ENCODE data around the gene RABGAP1L.

Gene RABGAP1L

GRCh38 chr1:174931214-174931613, 771.9 kb downstream of the RABGAP1L start:
- peaks cover 11% of the 10 kb centered on the region; the same call in 1 of the 2 replicates for H3K79me2 ChIP-seq (ENCODE audit: insufficient read depth, low read length)

GRCh38 chr1:174932587-174932986, 773.3 kb downstream of the RABGAP1L start:
- Histone ChIP-seq H2AFZ (ENCODE audit: low read depth, low read length, severe bottlenecking) (no peak overlapping the region), H3K4me3 (ENCODE audit: insufficient read depth, low read length, poor library complexity, severe bottlenecking) (no peak overlapping the region), H3K27ac (ENCODE audit: low read depth, low read length) (no peak overlapping the region), H3K9me2 (replicated peaks; ENCODE audit: insufficient read depth, low read length) (no peaks in the 10 kb centered on the region), H3K9me3 (ENCODE audit: insufficient read depth, low read length) (no peaks in the 10 kb centered on the region), H3K4me2 (ENCODE audit: low read depth, low read length, poor library complexity, severe bottlenecking) (no peak overlapping the region), H3F3A (ENCODE audit: insufficient read depth) (peaks cover 9% of the 10 kb centered on the region; the same call in 1 of the 2 replicates), H3K79me2 (ENCODE audit: insufficient read depth, low read length) (peaks cover 7% of the 10 kb centered on the region; the same call in 1 of the 2 replicates), H4K20me1 (ENCODE audit: low read depth, low read length) (no peaks in the 10 kb centered on the region), H3K36me3 (ENCODE audit: low read length) (no peaks in the 10 kb centered on the region), H3K27me3 (ENCODE audit: low read length) (no peaks in the 10 kb centered on the region), H3K9ac (ENCODE audit: low read length) (no peak overlapping the region)
- TF ChIP-seq CTCF (IDR thresholded peaks at IDR 0.05; ENCODE audit: insufficient read depth, low read length, poor library complexity, severe bottlenecking) (no peak), EZH2phosphoT487 (conservative IDR thresholded peaks at IDR 0.05; ENCODE audit: low read length) (no peak)

More at GRCh38 chr1:174931214-174931613, 771.9 kb downstream of the RABGAP1L start:
- Histone ChIP-seq H3K4me3 (ENCODE audit: insufficient read depth, low read length, poor library complexity, severe bottlenecking) (no peak overlapping the region), H3K4me2 (ENCODE audit: low read depth, low read length, poor library complexity, severe bottlenecking) (no peak overlapping the region), H3K9me2 (replicated peaks; ENCODE audit: insufficient read depth, low read length) (no peaks in the 10 kb centered on the region), H3K27me3 (ENCODE audit: low read length) (no peaks in the 10 kb centered on the region), H4K20me1 (ENCODE audit: low read depth, low read length) (no peaks in the 10 kb centered on the region), H3K9me3 (ENCODE audit: insufficient read depth, low read length) (no peaks in the 10 kb centered on the region), H3F3A (ENCODE audit: insufficient read depth) (peaks cover 9% of the 10 kb centered on the region; the same call in 1 of the 2 replicates), H3K9ac (ENCODE audit: low read length) (no peak overlapping the region), H3K27ac (ENCODE audit: low read depth, low read length) (no peak overlapping the region), H2AFZ (ENCODE audit: low read depth, low read length, severe bottlenecking) (no peak overlapping the region), H3K36me3 (ENCODE audit: low read length) (no peaks in the 10 kb centered on the region)
- no peak for TF ChIP-seq CTCF (IDR thresholded peaks at IDR 0.05; ENCODE audit: insufficient read depth, low read length, poor library complexity, severe bottlenecking)
- no peak for TF ChIP-seq EZH2phosphoT487 (conservative IDR thresholded peaks at IDR 0.05; ENCODE audit: low read length)

GRCh38 chr1:174935961-174936727, 776.8 kb downstream of the RABGAP1L start:
- Histone ChIP-seq H3K79me2 (ENCODE audit: insufficient read depth, low read length) (peaks cover 3% of the 10 kb centered on the region; the same call in 1 of the 2 replicates), H3K27ac (ENCODE audit: low read depth, low read length) (no peak overlapping the region), H3K36me3 (ENCODE audit: low read length) (0 out of 2 replicates have a peak, but pooled peaks cover 5% of the 10 kb centered on the region), H2AFZ (ENCODE audit: low read depth, low read length, severe bottlenecking) (no peak overlapping the region), H3K4me2 (ENCODE audit: low read depth, low read length, poor library complexity, severe bottlenecking) (no peak overlapping the region), H3K9me2 (replicated peaks; ENCODE audit: insufficient read depth, low read length) (no peaks in the 10 kb centered on the region), H3K4me3 (ENCODE audit: insufficient read depth, low read length, poor library complexity, severe bottlenecking) (no peak overlapping the region), H4K20me1 (ENCODE audit: low read depth, low read length) (no peaks in the 10 kb centered on the region), H3K9me3 (ENCODE audit: insufficient read depth, low read length) (no peaks in the 10 kb centered on the region), H3F3A (ENCODE audit: insufficient read depth) (peaks cover 6% of the 10 kb centered on the region; the same call in 1 of the 2 replicates), H3K27me3 (ENCODE audit: low read length) (no peaks in the 10 kb centered on the region), H3K9ac (ENCODE audit: low read length) (no peak overlapping the region)
- TF ChIP-seq EZH2phosphoT487 (conservative IDR thresholded peaks at IDR 0.05; ENCODE audit: low read length) = no peak
- TF ChIP-seq CTCF (IDR thresholded peaks at IDR 0.05; ENCODE audit: insufficient read depth, low read length, poor library complexity, severe bottlenecking) = no peak
